ENCODE data around the gene BNIP1. TPM values are rescaled to one million over a fixed set of nuclear protein-coding genes. Genes with fewer than 3 reads are reported as not detected.
"Not testable (repeated sequence)": the region's sequence is repeated elsewhere in the genome, so short reads cannot be mapped to it uniquely, and the experiment has no call there.

Gene BNIP1
- total and polyA plus RNA-seq, 8 donors: 3.6 to 28.0 (median 13.4) TPM; not detected in 1

DNA sequence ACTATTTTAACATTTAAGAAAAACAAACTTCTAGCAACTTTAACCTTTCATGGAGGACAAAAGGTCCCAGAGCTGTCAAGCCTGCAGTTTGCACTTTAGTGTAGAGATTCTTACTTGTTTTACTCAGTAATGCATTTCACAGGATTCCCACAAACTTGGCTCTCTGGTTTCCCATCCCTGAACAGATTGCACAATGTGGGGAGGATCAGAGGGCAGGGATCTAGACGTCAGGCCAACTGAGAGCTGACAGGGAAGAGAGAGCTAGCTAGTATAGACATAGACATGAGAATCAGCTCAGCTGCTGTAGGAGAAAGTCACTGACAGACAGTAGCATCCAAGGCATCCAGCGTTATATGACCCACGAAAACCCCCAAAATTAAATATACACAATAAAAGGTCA is 20.9 kb upstream of the BNIP1 start:
- Histone ChIP-seq H3K36me3 (peaks cover 17 to 80% (median 66%) of the 10 kb centered on the region in 4 donors), H3K27me3 (no peaks in the 10 kb centered on the region), H3K4me3 (no peak overlapping the region), H3K4me1 (no peaks in the 10 kb centered on the region), H3K9me3 (peaks cover 0 to 9% (median 0%) of the 10 kb centered on the region in 4 donors), H3K27ac (no peak overlapping the region)
- no peak for DNase-seq
- WGBS, 5 donors: 82 to 87% (median 85%) methylated on average over 3 of the region's 3 CpGs
- no peak for TF ChIP-seq EP300 (IDR thresholded peaks at IDR 0.05)
- no peak for TF ChIP-seq POLR2AphosphoS5 (IDR thresholded peaks at IDR 0.05)
- TF ChIP-seq, protein P1, sequence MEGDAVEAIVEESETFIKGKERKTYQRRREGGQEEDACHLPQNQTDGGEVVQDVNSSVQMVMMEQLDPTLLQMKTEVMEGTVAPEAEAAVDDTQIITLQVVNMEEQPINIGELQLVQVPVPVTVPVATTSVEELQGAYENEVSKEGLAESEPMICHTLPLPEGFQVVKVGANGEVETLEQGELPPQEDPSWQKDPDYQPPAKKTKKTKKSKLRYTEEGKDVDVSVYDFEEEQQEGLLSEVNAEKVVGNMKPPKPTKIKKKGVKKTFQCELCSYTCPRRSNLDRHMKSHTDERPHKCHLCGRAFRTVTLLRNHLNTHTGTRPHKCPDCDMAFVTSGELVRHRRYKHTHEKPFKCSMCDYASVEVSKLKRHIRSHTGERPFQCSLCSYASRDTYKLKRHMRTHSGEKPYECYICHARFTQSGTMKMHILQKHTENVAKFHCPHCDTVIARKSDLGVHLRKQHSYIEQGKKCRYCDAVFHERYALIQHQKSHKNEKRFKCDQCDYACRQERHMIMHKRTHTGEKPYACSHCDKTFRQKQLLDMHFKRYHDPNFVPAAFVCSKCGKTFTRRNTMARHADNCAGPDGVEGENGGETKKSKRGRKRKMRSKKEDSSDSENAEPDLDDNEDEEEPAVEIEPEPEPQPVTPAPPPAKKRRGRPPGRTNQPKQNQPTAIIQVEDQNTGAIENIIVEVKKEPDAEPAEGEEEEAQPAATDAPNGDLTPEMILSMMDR (IDR thresholded peaks at IDR 0.05): no peak
- no peak for TF ChIP-seq POLR2A (IDR thresholded peaks at IDR 0.05)
- intact Hi-C loops (cut with DNase I; ENCODE audit: low total_unique reads): no loop called here

DNA sequence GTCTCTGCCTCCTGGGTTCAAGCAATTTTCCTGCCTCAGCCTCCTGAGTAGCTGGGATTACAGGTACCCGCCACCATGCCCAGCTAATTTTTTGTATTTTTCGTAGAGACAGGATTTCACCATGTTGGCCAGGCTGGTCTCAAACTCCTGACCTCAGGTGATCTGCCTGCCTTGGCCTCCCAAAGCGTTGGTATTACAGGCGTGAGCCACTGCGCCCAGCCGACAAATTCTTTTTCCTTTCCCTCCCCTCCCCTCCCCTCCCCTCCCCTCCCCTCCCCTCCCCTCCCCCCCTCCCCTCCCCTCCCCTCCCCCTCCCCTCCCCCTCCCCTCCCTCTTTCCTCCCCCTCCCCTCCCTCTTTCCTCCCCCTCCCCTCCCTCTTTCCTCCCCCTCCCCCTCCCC is 12.2 kb upstream of the BNIP1 start:
- intact Hi-C loops (cut with DNase I; ENCODE audit: low total_unique reads); DNase-seq; H3K27me3 ChIP-seq; H3K27ac ChIP-seq; H3K4me1 ChIP-seq; H3K4me3 ChIP-seq; H3K9me3 ChIP-seq: not testable (repeated sequence)
- WGBS, 5 donors: 96 to 100% (median 97%) methylated on average over 6 of the region's 6 CpGs
- H3K36me3 ChIP-seq: peaks cover 3 to 82% (median 67%) of the 10 kb centered on the region in 4 donors

DNA sequence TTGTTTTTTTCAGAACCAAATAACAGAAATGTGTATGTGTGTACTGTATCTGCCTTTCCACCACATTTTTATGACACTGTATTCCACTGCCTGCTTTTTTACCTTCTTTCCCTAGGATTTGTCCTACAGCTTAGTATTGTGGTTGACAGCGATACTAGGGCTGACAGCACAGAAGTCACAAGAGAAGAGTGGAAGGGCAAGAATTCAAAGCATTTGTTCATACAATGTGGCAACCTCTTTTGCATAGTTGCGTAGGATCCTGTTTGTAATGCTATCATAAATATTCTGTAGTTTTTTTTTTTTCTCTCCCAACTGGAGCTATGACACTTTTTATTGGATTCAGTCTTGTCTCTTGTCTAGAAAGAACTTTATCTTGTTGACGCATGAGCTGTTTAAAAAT is 5.6 kb upstream of the BNIP1 start:
- Histone ChIP-seq H3K27me3 (no peaks in the 10 kb centered on the region), H3K27ac (no peak overlapping the region), H3K4me1 (peaks cover 0 to 9% (median 6%) of the 10 kb centered on the region in 4 donors), H3K36me3 (peaks cover under 1 to 46% (median 25%) of the 10 kb centered on the region in 4 donors), H3K4me3 (no peak overlapping the region), H3K9me3 (no peaks in the 10 kb centered on the region)
- no peak for TF ChIP-seq EP300 (IDR thresholded peaks at IDR 0.05)
- no peak for TF ChIP-seq POLR2A (IDR thresholded peaks at IDR 0.05)
- no peak for TF ChIP-seq POLR2AphosphoS5 (IDR thresholded peaks at IDR 0.05)
- TF ChIP-seq, protein P1 (IDR thresholded peaks at IDR 0.05): no peak
- intact Hi-C loops (cut with DNase I; ENCODE audit: low total_unique reads): no loop called here
- DNase-seq: no peak
- 83 to 91% (median 87%) methylated on average over 3 of the region's 3 CpGs for WGBS, 5 donors

DNA sequence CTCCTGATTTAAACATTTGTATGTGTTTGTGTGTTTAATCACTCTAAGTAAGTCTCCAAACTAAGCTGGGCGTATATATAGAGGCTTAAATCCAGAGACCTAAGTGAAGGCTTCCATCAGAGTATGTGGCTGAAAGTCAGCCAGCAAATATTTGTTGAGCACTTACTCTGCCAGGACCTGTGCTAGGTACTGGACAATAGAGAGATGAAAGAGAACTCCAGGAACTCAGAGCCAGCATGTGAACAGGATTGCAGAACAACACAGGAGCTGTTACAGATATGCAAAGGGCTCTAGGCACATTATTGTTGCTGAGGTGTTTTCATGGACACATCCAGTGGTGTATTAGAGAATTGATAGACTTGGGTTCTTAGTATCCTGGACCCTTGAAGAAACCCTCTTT is 4.7 kb upstream of the BNIP1 start:
- peak overlapping the region in 3 of 5 donors; percentile 41 to 71 (median 45) for H3K27ac ChIP-seq
- H3K9me3 ChIP-seq: no peaks in the 10 kb centered on the region
- intact Hi-C loops (cut with DNase I; ENCODE audit: low total_unique reads): loop anchor here (10.0 kb wide), 1 partner anchor 155 kb away; the partner anchor contains the start of gene ATP6V0E1
- no peak overlapping the region for H3K4me3 ChIP-seq
- TF ChIP-seq EP300 (IDR thresholded peaks at IDR 0.05) (no peak), POLR2AphosphoS5 (IDR thresholded peaks at IDR 0.05) (peak in 2 of 3 donors; percentile 13 to 45), POLR2A (IDR thresholded peaks at IDR 0.05) (no peak)
- H3K4me1 ChIP-seq: peaks cover 0 to 13% (median 7%) of the 10 kb centered on the region in 4 donors
- WGBS, 5 donors: 26 to 71% (median 34%) methylated on average over 1 of the region's 1 CpG
- DNase-seq: peak in 1 of 2 donors; percentile 65
- H3K27me3 ChIP-seq: no peaks in the 10 kb centered on the region
- peaks cover 0 to 38% (median 21%) of the 10 kb centered on the region in 4 donors for H3K36me3 ChIP-seq

DNA sequence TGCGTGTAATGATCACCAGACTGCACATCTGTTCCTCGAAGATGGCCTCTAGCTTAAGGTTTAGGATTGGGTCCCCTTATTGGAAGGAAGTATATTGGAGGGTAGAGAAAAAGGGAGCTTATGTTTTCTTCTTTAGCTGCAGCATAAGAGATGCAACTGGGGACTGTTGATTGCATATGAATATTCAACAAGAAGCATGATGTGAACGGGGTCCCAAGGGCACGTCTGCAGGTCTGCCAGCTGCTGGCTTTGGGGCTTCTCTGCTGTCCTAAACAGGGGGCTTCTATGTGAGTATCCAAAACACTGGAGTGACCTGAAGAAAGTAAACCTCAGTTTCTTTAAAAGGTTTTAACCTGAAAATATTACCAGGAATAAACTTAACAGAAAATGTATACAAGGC is 3.6 kb upstream of the BNIP1 start:
- WGBS, 5 donors: 66 to 86% (median 69%) methylated on average over 3 to 4 of the region's 4 CpGs
- peak overlapping the region in 1 of 5 donors; percentile 45 for H3K27ac ChIP-seq
- H3K4me3 ChIP-seq: no peak overlapping the region
- no peaks in the 10 kb centered on the region for H3K9me3 ChIP-seq
- peaks cover 0 to 26% (median 18%) of the 10 kb centered on the region in 4 donors for H3K36me3 ChIP-seq
- peaks cover 5 to 23% (median 13%) of the 10 kb centered on the region in 4 donors for H3K4me1 ChIP-seq
- TF ChIP-seq EP300 (IDR thresholded peaks at IDR 0.05) (no peak), POLR2A (IDR thresholded peaks at IDR 0.05) (no peak), POLR2AphosphoS5 (IDR thresholded peaks at IDR 0.05) (no peak)
- TF ChIP-seq, protein P1 (IDR thresholded peaks at IDR 0.05): no peak
- DNase-seq: no peak
- intact Hi-C loops (cut with DNase I; ENCODE audit: low total_unique reads): loop anchor here (10.0 kb wide), 1 partner anchor 156 kb away; the partner anchor contains the start of gene ATP6V0E1
- H3K27me3 ChIP-seq: no peaks in the 10 kb centered on the region
